ENCODE measurements around the gene DOK5. TPM values are rescaled to one million over a fixed set of nuclear protein-coding genes. Genes with fewer than 3 reads are reported as not detected.

Gene DOK5
- total and polyA plus RNA-seq, 9 of the 15 experiments (the other 6 are each of a cell fraction or from before 2014, with no cell fraction given): not detected

DNA sequence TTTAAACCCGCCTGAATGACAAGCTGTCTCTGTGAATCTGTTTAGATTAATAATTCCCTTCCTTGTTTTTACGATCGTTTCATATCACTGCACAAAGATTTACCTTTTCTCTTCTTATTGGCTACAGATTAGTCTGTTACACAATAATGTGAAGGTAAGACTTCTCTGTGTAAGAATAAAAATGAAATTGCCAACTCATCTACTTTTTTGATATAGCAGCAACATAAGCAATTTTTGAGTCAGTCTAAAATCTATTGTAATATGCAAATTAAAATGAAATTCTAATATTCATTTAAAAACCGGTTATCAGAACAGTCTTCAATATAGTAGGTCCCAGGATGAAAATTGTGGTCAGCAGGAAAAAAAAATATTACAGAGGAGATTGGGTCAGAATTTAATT lies 155.2 kb downstream of the DOK5 start:
- H3K36me3 ChIP-seq (ENCODE audit: control insufficient read depth, insufficient read depth, low read length): no peaks in the 10 kb centered on the region
- H3K27ac ChIP-seq (ENCODE audit: extremely low read depth, low read depth, low read length): no peak overlapping the region
- POLR2A ChIA-PET: no interaction called here
- no peaks in the 10 kb centered on the region for H3K27me3 ChIP-seq (ENCODE audit: control insufficient read depth in 2 of 2, insufficient read depth in 2 of 2, low read length in 2 of 2)
- H3K9me3 ChIP-seq (replicated peaks; ENCODE audit: control insufficient read depth, insufficient read depth, low read depth, low read length): no peaks in the 10 kb centered on the region
- H4K20me1 ChIP-seq (replicated peaks; ENCODE audit: control insufficient read depth, insufficient read depth, low read length): no peaks in the 10 kb centered on the region
- 0% methylated on average over 4 of the region's 4 CpGs for WGBS (ENCODE audit: insufficient coverage, low coverage, missing lambda C conversion rate)
- BruUV-seq (replicated peaks): no TSS peak
- H3K4me1 ChIP-seq (replicated peaks in 1 of 2; ENCODE audit: control insufficient read depth in 2 of 2, insufficient read depth in 2 of 2, low read length in 2 of 2): no peaks in the 10 kb centered on the region
- CTCF ChIA-PET (ENCODE audit: low intra/inter-chr PET ratio): no interaction called here
- intact Hi-C loops (cut with micrococcal nuclease) (no loop called here), in situ Hi-C loops (cut with MboI) (loop anchor here (25.0 kb wide), 1 partner anchor 668 kb away; no protein-coding TSS in a partner anchor)
- no peak overlapping the region for H3K4me2 ChIP-seq (ENCODE audit: insufficient read depth, low read length)
- FAIRE-seq (no peak), DNase-seq (ENCODE audit: extremely low read depth in 1 of 4, low spot score in 3 of 4) (no peak), ATAC-seq (no peak)
- no peak overlapping the region for H2AFZ ChIP-seq (ENCODE audit: low read depth, low read length)
- H3K9ac ChIP-seq (ENCODE audit: insufficient read depth in 1 of 2, low read depth in 2 of 2, low read length in 2 of 2): no peak overlapping the region
- H3K4me3 ChIP-seq: no peak overlapping the region
- no peaks in the 10 kb centered on the region for H3K79me2 ChIP-seq (ENCODE audit: control insufficient read depth, insufficient read depth, low read length)
- no peaks in the 10 kb centered on the region for H3K9me1 ChIP-seq (ENCODE audit: control insufficient read depth, insufficient read depth, low read length)
- TF ChIP-seq, protein P1, sequence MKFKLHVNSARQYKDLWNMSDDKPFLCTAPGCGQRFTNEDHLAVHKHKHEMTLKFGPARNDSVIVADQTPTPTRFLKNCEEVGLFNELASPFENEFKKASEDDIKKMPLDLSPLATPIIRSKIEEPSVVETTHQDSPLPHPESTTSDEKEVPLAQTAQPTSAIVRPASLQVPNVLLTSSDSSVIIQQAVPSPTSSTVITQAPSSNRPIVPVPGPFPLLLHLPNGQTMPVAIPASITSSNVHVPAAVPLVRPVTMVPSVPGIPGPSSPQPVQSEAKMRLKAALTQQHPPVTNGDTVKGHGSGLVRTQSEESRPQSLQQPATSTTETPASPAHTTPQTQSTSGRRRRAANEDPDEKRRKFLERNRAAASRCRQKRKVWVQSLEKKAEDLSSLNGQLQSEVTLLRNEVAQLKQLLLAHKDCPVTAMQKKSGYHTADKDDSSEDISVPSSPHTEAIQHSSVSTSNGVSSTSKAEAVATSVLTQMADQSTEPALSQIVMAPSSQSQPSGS (CRISPR knock-in tag; IDR thresholded peaks at IDR 0.05): no peak
- no peak for TF ChIP-seq JUND (IDR thresholded peaks at IDR 0.05; ENCODE audit: borderline replicate concordance, low read depth, low read length)
- no peak for TF ChIP-seq JUND (tag; IDR thresholded peaks at IDR 0.05; ENCODE audit: borderline replicate concordance, low read depth, low read length)
- TF ChIP-seq GATAD2A (IDR thresholded peaks at IDR 0.05): no peak
- TF ChIP-seq, protein P2, sequence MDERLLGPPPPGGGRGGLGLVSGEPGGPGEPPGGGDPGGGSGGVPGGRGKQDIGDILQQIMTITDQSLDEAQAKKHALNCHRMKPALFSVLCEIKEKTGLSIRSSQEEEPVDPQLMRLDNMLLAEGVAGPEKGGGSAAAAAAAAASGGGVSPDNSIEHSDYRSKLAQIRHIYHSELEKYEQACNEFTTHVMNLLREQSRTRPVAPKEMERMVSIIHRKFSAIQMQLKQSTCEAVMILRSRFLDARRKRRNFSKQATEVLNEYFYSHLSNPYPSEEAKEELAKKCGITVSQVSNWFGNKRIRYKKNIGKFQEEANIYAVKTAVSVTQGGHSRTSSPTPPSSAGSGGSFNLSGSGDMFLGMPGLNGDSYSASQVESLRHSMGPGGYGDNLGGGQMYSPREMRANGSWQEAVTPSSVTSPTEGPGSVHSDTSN (CRISPR knock-in tag; IDR thresholded peaks at IDR 0.05; ENCODE audit: low read depth): no peak
- TF ChIP-seq, protein P2 (tag; conservative IDR thresholded peaks at IDR 0.05; ENCODE audit: low read depth): no peak
- no peak for TF ChIP-seq CBX8 (IDR thresholded peaks at IDR 0.05; ENCODE audit: borderline replicate concordance, extremely low read depth, low read depth, low read length, poor library complexity, severe bottlenecking)
- TF ChIP-seq, protein P3, sequence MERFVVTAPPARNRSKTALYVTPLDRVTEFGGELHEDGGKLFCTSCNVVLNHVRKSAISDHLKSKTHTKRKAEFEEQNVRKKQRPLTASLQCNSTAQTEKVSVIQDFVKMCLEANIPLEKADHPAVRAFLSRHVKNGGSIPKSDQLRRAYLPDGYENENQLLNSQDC (CRISPR knock-in tag; IDR thresholded peaks at IDR 0.05): no peak
- TF ChIP-seq HMG20A (CRISPR knock-in tag; conservative IDR thresholded peaks at IDR 0.05): no peak
- no peak for TF ChIP-seq ETS2 (tag; IDR thresholded peaks at IDR 0.05; ENCODE audit: borderline replicate concordance, poor library complexity, severe bottlenecking)
- TF ChIP-seq, protein P4, sequence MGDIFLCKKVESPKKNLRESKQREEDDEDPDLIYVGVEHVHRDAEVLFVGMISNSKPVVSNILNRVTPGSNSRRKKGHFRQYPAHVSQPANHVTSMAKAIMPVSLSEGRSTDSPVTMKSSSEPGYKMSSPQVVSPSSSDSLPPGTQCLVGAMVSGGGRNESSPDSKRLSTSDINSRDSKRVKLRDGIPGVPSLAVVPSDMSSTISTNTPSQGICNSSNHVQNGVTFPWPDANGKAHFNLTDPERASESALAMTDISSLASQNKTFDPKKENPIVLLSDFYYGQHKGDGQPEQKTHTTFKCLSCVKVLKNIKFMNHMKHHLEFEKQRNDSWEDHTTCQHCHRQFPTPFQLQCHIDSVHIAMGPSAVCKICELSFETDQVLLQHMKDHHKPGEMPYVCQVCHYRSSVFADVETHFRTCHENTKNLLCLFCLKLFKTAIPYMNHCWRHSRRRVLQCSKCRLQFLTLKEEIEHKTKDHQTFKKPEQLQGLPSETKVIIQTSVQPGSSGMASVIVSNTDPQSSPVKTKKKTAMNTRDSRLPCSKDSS (IDR thresholded peaks at IDR 0.05; ENCODE audit: low read depth, partially characterized antibody): no peak
- no peak for TF ChIP-seq KDM2B (CRISPR knock-in tag; IDR thresholded peaks at IDR 0.05)
- no peak for TF ChIP-seq CBX1 (IDR thresholded peaks at IDR 0.05; ENCODE audit: low read depth)
- TF ChIP-seq DPF2 (IDR thresholded peaks at IDR 0.05): no peak
- TF ChIP-seq, protein P5, sequence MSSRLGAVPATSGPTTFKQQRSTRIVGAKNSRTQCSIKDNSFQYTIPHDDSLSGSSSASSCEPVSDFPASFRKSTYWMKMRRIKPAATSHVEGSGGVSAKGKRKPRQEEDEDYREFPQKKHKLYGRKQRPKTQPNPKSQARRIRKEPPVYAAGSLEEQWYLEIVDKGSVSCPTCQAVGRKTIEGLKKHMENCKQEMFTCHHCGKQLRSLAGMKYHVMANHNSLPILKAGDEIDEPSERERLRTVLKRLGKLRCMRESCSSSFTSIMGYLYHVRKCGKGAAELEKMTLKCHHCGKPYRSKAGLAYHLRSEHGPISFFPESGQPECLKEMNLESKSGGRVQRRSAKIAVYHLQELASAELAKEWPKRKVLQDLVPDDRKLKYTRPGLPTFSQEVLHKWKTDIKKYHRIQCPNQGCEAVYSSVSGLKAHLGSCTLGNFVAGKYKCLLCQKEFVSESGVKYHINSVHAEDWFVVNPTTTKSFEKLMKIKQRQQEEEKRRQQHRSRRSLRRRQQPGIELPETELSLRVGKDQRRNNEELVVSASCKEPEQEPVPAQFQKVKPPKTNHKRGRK (tag; IDR thresholded peaks at IDR 0.05): no peak
- no peak for TF ChIP-seq HOXB6 (CRISPR knock-in tag; IDR thresholded peaks at IDR 0.05; ENCODE audit: borderline replicate concordance)

All from K562 (cell line).